ENCODE data around the gene EPHB2. TPM values are rescaled to one million over a fixed set of nuclear protein-coding genes. Genes with fewer than 3 reads are reported as not detected.

The EPHB2 gene
- total and polyA plus RNA-seq, 2 of the 8 experiments (the other 6 are each of a cell fraction or from before 2014, with no cell fraction given): 15.8 to 17.2 TPM

GRCh38 chr1:22697980-22698379, 12.7 kb upstream of the EPHB2 start:
- H2BK20ac ChIP-seq (ENCODE audit: low read length): no peak overlapping the region
- no peak overlapping the region for H4K8ac ChIP-seq (ENCODE audit: extremely low read depth, insufficient read depth, low read length)
- H3K14ac ChIP-seq (ENCODE audit: insufficient read length): no peak overlapping the region
- no peak overlapping the region for H3K4me2 ChIP-seq (ENCODE audit: insufficient read depth in 1 of 2, low read depth in 2 of 2, low read length in 2 of 2)
- POLR2A ChIA-PET (ENCODE audit: partially characterized antibody): no interaction called here
- CTCF ChIA-PET (ENCODE audit: partially characterized antibody): interaction anchor here (0.6 to 10.1 kb wide), 10 partner anchors 11 to 233 kb away, joined by 3 to 86 read pairs (median 4); no protein-coding TSS in a partner anchor
- H2BK120ac ChIP-seq (replicated peaks; ENCODE audit: low read depth, low read length): no peak overlapping the region
- H3K4me3 ChIP-seq (ENCODE audit: extremely low read depth in 1 of 4, insufficient read depth in 2 of 4, low read depth in 3 of 4, low read length in 4 of 4): no peak overlapping the region
- H3K27me3 ChIP-seq (replicated peaks in 1 of 4; ENCODE audit: control insufficient read depth in 3 of 4, extremely low read depth in 1 of 4, insufficient read depth in 3 of 4, low read length in 3 of 4): no peaks in the 10 kb centered on the region
- no peak overlapping the region for H3K4ac ChIP-seq (replicated peaks; ENCODE audit: insufficient read length, low read depth, low read length)
- 87% methylated on average over 5 of the region's 5 CpGs; no CpG with 5 or more reads in 1 of the 2 experiments for WGBS, 2 experiments (ENCODE audit: extremely low coverage in 1 of 2, insufficient coverage in 1 of 2, insufficient read length in 1 of 2, insufficient replicate concordance in 2 of 2, low coverage in 1 of 2, low lambda C conversion rate in 2 of 2, missing lambda C conversion rate in 1 of 2)
- no peak overlapping the region for H4K91ac ChIP-seq (replicated peaks; ENCODE audit: insufficient read length, low read length)
- H3K27ac ChIP-seq (ENCODE audit: low read depth, low read length): no peak overlapping the region
- no peak for FAIRE-seq
- H2BK12ac ChIP-seq (ENCODE audit: low read depth, low read length): no peak overlapping the region
- no peaks in the 10 kb centered on the region for H3K23me2 ChIP-seq (ENCODE audit: low read depth, low read length)
- no peak overlapping the region for H2BK15ac ChIP-seq (ENCODE audit: low read length)
- H3K79me2 ChIP-seq (ENCODE audit: control insufficient read depth in 1 of 2, insufficient read depth in 2 of 2, low read length in 2 of 2): no peaks in the 10 kb centered on the region
- H2AK5ac ChIP-seq (ENCODE audit: low read depth, low read length): no peak overlapping the region
- no peak overlapping the region for H3K23ac ChIP-seq (ENCODE audit: insufficient read length)
- H3K79me1 ChIP-seq (ENCODE audit: low read depth, low read length): no peaks in the 10 kb centered on the region
- H3K56ac ChIP-seq (replicated peaks; ENCODE audit: insufficient read length, low read depth, low read length): no peak overlapping the region
- H4K5ac ChIP-seq (ENCODE audit: insufficient read length, low read depth, low read length): no peak overlapping the region
- H2BK5ac ChIP-seq (ENCODE audit: low read depth, low read length): no peak overlapping the region
- no peak for DNase-seq (ENCODE audit: low read depth in 1 of 2, low spot score in 2 of 2)
- H3K18ac ChIP-seq (ENCODE audit: extremely low read depth, low read length): no peak overlapping the region
- no peaks in the 10 kb centered on the region for H4K20me1 ChIP-seq (replicated peaks in 1 of 2; ENCODE audit: control insufficient read depth in 1 of 2, insufficient read depth in 2 of 2, low read length in 2 of 2)
- no peaks in the 10 kb centered on the region for H3K9me3 ChIP-seq (ENCODE audit: insufficient read depth in 2 of 2, low read depth in 1 of 2, low read length in 1 of 2)
- H3K4me1 ChIP-seq (replicated peaks in 1 of 4; ENCODE audit: control insufficient read depth in 3 of 4, insufficient read depth in 4 of 4, low read length in 3 of 4): peaks cover 0 to 4% (median 0%) of the 10 kb centered on the region in 4 experiments; a peak in 1 of 7 replicates
- H2AFZ ChIP-seq (ENCODE audit: low read length): no peak overlapping the region
- H3K9ac ChIP-seq (replicated peaks in 1 of 4; ENCODE audit: extremely low read depth in 1 of 4, low read depth in 3 of 4, low read length in 3 of 4): no peak overlapping the region
- H3K36me3 ChIP-seq (ENCODE audit: control insufficient read depth in 2 of 4, insufficient read depth in 4 of 4, low read length in 3 of 4): no peaks in the 10 kb centered on the region
- TF ChIP-seq KDM1A (IDR thresholded peaks at IDR 0.05; ENCODE audit: borderline replicate concordance, low read length): no peak
- TF ChIP-seq BRCA1 (IDR thresholded peaks at IDR 0.05; ENCODE audit: low read depth, low read length): no peak
- TF ChIP-seq TAF1 (IDR thresholded peaks at IDR 0.05; ENCODE audit: low read depth, low read length): no peak
- no peak for TF ChIP-seq POLR2AphosphoS5 (IDR thresholded peaks at IDR 0.05; ENCODE audit: low read depth, low read length)
- TF ChIP-seq HDAC2 (IDR thresholded peaks at IDR 0.05; ENCODE audit: borderline replicate concordance in 1 of 2, low read depth in 2 of 2, low read length in 2 of 2): no peak
- no peak for TF ChIP-seq SP2 (IDR thresholded peaks at IDR 0.05; ENCODE audit: low read length)
- no peak for TF ChIP-seq SRF (IDR thresholded peaks at IDR 0.05; ENCODE audit: low read depth, low read length)
- TF ChIP-seq POU5F1 (IDR thresholded peaks at IDR 0.05; ENCODE audit: low read depth, low read length): no peak
- no peak for TF ChIP-seq ATF2 (IDR thresholded peaks at IDR 0.05; ENCODE audit: low read length)
- TF ChIP-seq GABPA (IDR thresholded peaks at IDR 0.05; ENCODE audit: borderline replicate concordance, insufficient read depth, low read length): no peak
- no peak for TF ChIP-seq E2F6 (IDR thresholded peaks at IDR 0.05)
- TF ChIP-seq EP300 (IDR thresholded peaks at IDR 0.05; ENCODE audit: borderline replicate concordance in 1 of 2, low read depth in 2 of 2, low read length in 2 of 2): no peak
